GM18511 (cell line): ENCODE data around the gene STAG1.
A peak's percentile ranks its signal among the peaks of the same experiment; 100 is the strongest.
"Not testable (repeated sequence)": the region's sequence is repeated elsewhere in the genome, so short reads cannot be mapped to it uniquely, and the experiment has no call there.

Experiments used
- ATAC-seq: cut with Tn5 transposase; IDR thresholded peaks from one replicate; pipeline ENCODE4 v1.9.1; 2021; ENCODE audit warnings: mild to moderate bottlenecking, moderate library complexity; ENCODE audit not compliant: unreplicated experiment

STAG1 gene

GRCh38 chr3:136432685-136433084, 319.5 kb downstream of the STAG1 start:
- ATAC-seq = no peak

GRCh38 chr3:136428167-136428566, 324.0 kb downstream of the STAG1 start:
- no peak for ATAC-seq

GRCh38 chr3:136427236-136427635, 324.9 kb downstream of the STAG1 start:
- ATAC-seq = no peak

- ATAC-seq = no peak
These were observed 337.7 kb downstream of the STAG1 start for GRCh38 chr3:136414476-136414875.

GRCh38 chr3:136412307-136412706, 339.9 kb downstream of the STAG1 start:
- no peak for ATAC-seq

- ATAC-seq = no peak
These were observed 342.6 kb downstream of the STAG1 start for GRCh38 chr3:136409549-136409948.

GRCh38 chr3:136404056-136404455, 348.1 kb downstream of the STAG1 start:
- no peak for ATAC-seq

GRCh38 chr3:136396916-136397315, 355.3 kb downstream of the STAG1 start:
- ATAC-seq = no peak

GRCh38 chr3:136390574-136390973, 361.6 kb downstream of the STAG1 start:
- ATAC-seq = no peak

GRCh38 chr3:136387031-136387430, 365.1 kb downstream of the STAG1 start:
- no peak for ATAC-seq

GRCh38 chr3:136385457-136385856, 366.7 kb downstream of the STAG1 start:
- ATAC-seq = peak; percentile 84

- no peak for ATAC-seq
These were observed 371.1 kb downstream of the STAG1 start for GRCh38 chr3:136381051-136381450.

GRCh38 chr3:136380530-136380929, 371.6 kb downstream of the STAG1 start:
- no peak for ATAC-seq

- ATAC-seq = no peak
These were observed 374.2 kb downstream of the STAG1 start for GRCh38 chr3:136378011-136378410.

GRCh38 chr3:136377508-136377907, 374.7 kb downstream of the STAG1 start:
- ATAC-seq = no peak

GRCh38 chr3:136375800-136376199, 376.4 kb downstream of the STAG1 start:
- not testable (repeated sequence) for ATAC-seq

GRCh38 chr3:136366289-136366688, 385.9 kb downstream of the STAG1 start:
- no peak for ATAC-seq

GRCh38 chr3:136353461-136353860, 398.7 kb downstream of the STAG1 start:
- peak; percentile 70 for ATAC-seq

- no peak for ATAC-seq
These were observed 400.3 kb downstream of the STAG1 start for GRCh38 chr3:136351905-136352304.

GRCh38 chr3:136351351-136351750, 400.8 kb downstream of the STAG1 start:
- ATAC-seq = no peak

GRCh38 chr3:136350557-136350956, 401.6 kb downstream of the STAG1 start:
- ATAC-seq = no peak

GRCh38 chr3:136350132-136350531, 402.0 kb downstream of the STAG1 start:
- ATAC-seq = no peak

GRCh38 chr3:136346486-136346885, 405.7 kb downstream of the STAG1 start:
- no peak for ATAC-seq
